C1 segment of cervical spinal cord (tissue), 14 donors: ENCODE data around the gene DUSP8.
A peak's percentile ranks its signal among the peaks of the same experiment; 100 is the strongest.
"Not testable (repeated sequence)": the region's sequence is repeated elsewhere in the genome, so short reads cannot be mapped to it uniquely, and the experiment has no call there.

Experiments used
- DNase-seq, 14 donors: peaks; one replicate each; lab custom pipeline; 2025; lab: John Stamatoyannopoulos, UW

Gene DUSP8, protein sequence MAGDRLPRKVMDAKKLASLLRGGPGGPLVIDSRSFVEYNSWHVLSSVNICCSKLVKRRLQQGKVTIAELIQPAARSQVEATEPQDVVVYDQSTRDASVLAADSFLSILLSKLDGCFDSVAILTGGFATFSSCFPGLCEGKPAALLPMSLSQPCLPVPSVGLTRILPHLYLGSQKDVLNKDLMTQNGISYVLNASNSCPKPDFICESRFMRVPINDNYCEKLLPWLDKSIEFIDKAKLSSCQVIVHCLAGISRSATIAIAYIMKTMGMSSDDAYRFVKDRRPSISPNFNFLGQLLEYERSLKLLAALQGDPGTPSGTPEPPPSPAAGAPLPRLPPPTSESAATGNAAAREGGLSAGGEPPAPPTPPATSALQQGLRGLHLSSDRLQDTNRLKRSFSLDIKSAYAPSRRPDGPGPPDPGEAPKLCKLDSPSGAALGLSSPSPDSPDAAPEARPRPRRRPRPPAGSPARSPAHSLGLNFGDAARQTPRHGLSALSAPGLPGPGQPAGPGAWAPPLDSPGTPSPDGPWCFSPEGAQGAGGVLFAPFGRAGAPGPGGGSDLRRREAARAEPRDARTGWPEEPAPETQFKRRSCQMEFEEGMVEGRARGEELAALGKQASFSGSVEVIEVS

DNA sequence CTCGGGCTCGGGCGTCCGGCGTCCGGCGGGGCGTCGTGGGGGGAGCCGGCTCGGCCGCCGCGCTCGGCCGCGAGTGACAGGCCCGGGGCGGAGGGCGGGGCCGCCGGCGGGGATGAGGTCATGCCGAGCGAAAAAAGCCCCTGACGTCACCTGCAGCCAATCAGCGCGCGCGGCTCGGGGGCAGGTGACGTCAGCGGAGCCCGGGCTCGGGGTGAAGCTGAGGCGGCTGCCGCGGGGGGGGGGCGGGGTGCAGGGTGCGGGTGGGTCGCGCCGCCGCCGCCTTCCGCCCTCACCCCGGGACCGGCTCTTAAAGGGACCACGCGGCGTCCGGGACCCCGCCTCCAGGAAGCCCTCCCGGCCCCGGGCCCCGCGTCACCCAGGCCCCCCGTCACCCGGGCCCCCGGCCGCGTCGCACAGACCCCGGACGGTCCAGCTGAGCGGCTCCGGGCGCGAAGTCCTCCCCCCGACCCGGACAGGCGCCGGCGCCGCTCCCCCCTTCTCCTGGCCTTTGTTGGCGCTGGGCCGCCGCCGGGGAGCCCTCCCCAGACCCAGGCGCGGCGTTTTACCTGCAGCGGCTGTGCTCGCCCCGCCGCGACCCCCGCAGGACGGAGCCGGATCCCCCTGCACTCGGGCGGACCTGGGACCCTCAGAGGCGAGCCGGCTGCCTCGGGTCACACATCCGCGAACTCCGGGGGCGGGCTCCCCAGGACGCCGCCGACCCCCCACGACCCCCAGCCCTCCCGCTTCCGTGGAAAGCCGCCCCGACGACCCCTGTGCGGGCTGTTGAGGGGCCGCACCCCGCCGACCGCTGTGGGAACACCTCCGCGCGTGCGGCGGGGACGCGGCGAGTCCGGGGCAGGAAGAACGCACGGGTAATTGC is at the start of gene DUSP8:
TSS of gene DUSP8 (minus strand) at position 75 of the 880 bp plus-strand sequence. CDS start 6,445 bp downstream, outside the sequence.
- peak in 12 of 14 donors; percentile 66 to 89 (median 80) for DNase-seq

DNA sequence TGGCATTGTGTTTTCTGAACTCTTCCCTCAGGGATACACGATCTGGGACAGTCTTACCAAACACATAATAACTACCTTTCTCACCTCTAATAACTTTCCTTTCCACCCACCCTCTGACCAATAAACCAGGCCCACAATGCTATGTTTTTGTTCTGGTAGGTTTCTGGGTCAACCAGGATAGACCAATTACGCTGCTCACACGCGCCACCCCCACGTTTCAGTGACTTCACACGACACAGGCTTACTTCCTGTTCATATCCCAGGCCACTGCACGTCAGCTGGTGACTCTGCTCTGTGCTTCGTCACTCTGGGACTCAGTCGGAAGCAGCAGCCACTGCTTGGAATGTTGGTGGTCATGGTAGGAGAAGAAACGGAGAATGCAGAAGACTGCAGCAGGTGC is 47.4 kb upstream of the DUSP8 start:
- no peak for DNase-seq

DNA sequence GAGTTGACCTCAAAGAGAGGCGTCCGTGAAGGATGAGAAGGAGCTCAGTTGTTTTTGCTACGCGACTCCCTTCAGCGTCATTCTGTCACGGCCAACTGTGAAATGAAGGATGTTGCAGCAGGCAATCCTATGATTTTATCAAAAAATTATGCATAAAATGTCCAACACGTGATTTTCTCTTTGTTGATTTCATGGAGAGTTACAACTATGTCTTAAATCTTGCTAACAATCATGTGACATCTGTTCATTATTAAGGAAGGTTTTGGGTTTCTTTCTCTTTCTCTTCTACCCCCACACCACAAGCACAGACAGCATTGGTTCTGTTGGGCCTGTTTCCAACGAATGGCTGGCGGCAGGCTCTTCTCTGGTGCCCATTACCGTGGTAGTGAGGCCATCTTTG is 46.2 kb upstream of the DUSP8 start:
- DNase-seq, result no peak

DNA sequence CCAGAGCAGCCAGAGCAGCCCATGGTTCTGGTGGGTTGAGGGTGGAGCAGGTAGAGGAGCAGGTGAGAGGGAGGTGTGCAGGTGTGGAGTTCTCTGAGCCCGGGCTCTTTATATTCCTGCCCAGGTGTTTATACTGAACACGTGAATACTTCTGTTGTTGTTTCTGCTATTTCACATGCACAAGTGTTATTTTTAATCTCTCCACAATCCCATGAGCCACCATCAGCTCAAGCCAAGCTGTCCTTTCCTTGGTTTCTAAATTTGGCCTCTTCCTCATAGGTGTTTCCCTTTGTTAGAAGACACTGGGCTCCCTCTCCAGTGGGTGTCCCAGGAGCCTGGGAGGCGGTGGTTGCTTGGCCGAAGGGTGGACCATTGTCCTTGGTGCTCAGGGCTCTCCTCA is 36.3 kb upstream of the DUSP8 start, which contains the start of gene KRTAP5-3:
TSS of gene KRTAP5-3 (minus strand) at position 101 of the 400 bp plus-strand sequence. CDS start at position 23, 78 bp downstream.
- no peak for DNase-seq

DNA sequence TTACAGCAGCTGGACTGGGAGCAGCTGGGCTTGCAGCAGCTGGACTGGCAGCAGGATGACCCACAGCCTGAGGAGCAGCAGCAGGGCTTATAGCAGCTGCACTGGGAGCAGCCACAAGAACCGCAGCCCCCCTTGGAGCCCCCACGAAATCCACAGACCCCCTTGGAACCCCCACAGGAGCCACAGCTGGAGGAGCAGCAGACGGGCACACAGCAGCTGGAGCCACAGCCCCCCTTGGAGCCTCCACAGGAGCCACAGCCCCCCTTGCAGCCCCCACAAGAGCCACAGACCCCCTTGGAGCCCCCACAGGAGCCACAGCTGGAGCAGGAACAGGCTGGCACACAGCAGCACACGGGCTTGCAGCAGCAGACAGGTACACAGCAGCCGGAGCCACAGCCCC is 35.8 kb upstream of the DUSP8 start:
- DNase-seq, result not testable (repeated sequence)

DNA sequence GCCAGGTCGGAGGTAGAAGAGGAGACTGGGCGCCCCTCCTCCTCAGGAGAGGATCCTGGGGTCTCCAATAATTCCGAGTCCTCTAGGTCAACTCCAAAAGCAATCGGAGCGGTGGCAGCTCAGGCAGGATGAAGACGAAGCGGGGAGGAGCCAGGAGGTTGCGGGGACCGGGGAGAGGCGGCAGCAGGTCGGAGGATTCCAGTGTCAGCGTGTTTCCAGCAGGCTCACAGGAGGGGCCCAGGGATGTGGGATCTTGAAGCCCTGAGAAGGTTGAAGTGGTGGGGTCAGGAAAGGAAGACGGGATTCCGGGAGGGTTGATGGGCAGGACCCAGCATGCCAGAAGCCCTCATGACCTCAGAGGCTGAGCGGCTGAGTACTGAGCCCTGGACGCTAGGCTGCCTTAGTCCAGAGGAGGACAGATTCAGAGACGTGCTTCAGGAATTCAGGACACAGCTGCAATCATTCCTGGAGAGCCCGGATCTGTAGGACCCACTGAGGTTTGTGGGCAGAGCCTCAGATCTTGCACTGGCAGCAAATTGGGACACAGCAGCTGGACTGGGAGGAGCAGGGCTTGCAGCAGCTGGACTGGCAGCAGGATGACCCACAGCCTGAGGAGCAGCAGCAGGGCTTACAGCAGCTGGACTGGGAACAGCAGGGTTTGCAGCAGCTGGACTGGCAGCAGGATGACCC is 35.2 kb upstream of the DUSP8 start:
- not testable (repeated sequence) for DNase-seq

DNA sequence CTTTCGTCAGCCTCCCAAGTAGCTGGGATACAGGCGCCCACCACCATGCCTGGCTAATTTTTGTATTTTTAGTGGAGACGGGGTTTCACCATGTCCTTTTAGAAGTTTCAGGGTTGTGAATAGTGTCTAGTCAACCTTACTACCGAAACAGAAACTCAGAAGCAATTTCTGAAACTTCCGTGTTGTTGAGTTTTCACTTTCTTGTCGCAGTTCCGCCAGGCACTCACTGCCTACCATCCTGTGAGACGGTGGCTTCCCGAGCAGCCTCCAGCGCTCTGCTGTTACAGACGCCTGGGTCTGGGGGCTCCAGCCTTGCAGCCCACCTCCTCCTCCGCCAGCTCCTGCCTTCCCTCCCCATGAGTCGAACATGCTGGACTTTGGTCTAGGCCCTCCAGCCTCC is 33.9 kb upstream of the DUSP8 start:
- DNase-seq, result not testable (repeated sequence)

DNA sequence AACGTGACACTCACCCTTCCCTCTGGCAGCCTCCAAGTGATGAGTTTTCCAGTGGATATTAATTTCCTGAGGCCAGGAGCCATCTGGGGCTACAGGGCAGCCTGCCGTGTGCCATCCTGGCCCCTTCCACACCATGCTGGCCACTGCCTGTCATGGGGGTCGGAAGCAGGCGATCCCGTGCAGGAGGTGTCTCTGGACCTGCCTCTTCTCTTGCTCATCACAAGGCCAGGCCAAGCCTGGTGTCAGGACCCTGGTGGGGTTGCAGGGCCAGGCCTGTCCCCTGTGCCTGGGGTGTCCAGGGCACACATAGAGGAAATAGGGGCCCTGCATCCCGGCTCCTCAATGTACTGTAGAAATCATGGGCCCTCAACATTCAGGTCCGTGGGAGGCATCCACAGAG is 32.6 kb upstream of the DUSP8 start:
- DNase-seq, result no peak

DNA sequence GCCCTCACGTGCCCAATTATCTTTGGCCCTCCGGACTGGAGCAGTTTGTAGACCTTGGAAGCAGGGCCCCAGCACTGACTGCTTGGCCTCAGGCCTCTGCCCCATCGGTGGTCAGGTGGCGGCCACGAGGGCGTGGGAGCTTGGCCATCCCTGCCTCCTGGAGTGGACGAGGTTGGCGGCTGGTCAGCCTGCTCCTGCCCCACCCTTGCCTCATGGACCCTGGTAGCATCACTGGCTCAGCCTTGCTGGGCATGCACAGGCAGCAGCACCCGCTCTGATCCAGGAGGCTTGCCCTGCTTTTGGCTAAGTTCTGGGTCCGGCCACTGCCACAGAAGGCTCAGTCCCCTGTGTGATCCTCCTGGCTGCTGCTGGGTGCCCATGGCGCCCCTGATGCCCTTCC is 32.1 kb upstream of the DUSP8 start:
- DNase-seq, result no peak

DNA sequence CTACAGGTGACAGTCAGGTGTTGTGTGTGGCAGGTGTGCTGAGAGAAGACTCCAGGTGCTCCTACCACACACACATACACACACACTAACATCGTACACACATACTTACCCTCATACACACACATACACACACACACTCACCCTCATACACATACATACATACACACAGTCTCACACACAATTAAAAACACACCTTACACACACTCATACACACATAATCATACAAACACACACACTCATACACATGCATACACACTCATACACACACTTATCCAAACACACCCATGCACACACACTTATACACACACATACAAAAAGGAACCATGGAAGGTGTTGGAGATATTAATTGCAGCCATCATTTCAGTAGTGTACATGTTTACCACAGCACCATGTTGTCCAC is 31.6 kb upstream of the DUSP8 start:
- no peak for DNase-seq

DNA sequence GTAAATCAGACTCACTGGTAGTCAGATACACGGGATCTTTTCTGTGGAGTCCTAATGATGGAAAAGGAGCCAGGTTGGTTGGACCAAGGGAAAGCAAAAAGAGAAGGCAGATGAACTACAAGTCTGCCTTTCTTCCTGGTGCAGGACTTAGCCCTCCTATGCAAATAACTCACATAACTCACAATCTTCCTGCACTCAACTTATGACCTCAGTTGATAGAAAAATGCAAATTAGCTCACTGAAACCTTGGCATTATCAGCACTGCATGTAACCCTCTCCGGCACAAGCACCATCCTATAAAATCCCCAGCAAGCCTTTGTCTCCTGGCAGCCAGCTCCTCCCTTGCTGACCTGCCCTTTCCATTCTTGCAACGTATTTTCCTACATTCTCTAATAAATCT is 29.6 kb upstream of the DUSP8 start:
- DNase-seq, result not testable (repeated sequence)

DNA sequence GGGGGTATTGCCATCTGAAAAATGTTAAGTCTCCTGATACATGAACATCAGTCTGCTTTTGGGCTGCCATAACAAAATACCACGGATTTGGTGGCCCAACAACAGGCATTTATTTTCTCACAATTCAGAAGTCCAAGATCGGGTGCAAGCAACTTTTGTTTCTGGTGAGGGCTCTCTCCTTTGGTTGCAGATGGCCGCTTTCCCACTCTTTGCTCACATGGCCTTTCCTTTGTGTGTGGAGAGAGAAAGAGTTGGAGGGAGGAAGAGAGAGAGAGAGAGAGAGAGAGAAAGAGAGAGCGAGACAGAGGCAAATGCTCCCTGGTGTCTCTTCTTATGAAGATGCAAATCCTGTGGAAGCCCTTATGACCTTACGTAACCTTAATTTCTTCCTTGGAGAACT is 28.6 kb upstream of the DUSP8 start:
- DNase-seq, result peak in 4 of 14 donors; percentile 3 to 39 (median 10)

DNA sequence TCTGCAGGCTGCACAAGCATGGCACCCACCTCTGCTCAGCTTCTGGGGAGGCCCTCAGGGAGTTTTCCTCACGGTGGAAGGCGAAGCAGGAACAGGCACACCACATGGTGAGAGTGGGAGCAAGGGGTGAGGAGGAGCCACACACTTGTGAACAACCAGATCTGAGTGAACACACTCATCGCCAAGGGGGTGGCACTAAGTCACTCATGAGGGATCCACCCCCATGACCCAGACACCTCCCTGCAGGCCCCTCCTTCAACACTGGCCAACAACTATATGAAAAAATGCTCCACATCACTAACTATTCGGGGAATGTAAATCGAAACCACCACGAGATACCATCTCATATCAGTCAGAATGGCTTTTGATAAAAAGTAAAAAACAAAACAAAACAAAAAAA is 26.7 kb upstream of the DUSP8 start:
- DNase-seq, result no peak

DNA sequence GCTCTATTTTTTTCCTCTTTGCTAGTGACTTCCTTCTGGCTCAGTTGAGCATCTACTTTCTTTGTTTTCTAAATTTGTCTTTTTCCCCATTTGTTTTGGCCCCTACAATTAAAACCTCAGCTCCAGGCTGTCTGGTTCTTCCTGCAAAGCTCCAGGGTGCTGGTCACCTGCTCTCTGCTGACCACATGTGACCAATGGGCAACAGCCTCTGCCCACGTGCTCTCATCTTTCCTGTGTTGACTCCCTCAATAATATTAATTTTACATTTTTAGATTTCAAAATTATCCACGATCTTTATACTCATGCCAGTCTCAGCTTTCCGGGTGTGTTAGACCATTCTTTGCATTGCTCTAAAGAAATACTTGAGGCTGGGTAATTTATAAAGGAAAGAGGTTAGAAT is 26.3 kb upstream of the DUSP8 start:
- not testable (repeated sequence) for DNase-seq

DNA sequence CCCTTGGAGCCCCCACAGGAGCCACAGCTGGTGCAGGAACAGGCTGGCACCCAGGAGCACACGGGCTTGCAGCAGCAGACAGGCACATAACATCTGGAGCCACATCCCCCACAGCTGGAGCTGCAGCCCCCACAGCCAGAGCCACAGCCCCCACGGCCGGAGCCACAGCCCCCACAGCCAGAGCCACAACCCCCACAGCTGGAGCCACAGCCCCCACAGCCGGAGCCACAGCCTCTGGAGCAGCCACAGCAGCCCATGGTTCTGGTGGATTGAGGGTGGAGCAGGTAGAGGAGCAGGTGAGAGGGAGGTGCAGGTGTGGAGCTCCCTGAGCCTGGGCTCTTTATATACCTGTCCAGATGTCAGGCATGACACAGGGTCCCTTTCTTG is 25.9 kb upstream of the DUSP8 start, which contains the start of gene KRTAP5-2:
TSS of gene KRTAP5-2 (minus strand) at position 301 of the 387 bp plus-strand sequence. CDS start at position 257, 44 bp downstream.
- no peak for DNase-seq

DNA sequence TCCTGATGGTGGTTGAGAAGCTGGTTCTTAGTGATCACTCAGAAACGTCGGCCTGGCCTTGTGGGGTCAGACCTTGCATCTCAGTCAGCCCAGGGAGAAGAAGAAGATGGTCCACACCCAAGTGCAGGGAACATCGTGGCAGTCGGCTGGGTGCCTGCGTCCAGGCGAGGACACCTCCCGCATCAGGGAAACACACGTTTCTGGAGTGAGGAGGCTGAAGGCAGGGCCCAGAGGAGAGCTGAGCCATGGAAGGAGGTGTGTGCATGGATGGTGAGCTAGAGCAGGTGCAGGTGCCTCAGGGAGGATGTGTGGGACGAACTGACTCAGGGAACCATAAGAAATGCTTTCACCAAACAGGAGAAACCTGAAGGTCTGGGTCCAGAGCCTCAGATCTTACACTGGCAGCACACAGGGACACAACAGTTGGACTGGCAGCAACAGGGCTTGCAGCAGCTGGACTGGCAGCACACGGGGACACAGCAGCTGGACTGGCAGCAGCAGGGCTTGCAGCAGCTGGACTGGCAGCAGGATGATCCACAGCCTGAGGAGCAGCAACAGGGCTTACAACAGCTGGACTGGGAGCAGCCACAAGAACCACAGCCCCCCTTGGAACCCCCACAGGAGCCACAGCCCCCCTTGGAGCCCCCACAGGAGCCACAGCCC is 25.4 kb upstream of the DUSP8 start:
- no peak for DNase-seq

DNA sequence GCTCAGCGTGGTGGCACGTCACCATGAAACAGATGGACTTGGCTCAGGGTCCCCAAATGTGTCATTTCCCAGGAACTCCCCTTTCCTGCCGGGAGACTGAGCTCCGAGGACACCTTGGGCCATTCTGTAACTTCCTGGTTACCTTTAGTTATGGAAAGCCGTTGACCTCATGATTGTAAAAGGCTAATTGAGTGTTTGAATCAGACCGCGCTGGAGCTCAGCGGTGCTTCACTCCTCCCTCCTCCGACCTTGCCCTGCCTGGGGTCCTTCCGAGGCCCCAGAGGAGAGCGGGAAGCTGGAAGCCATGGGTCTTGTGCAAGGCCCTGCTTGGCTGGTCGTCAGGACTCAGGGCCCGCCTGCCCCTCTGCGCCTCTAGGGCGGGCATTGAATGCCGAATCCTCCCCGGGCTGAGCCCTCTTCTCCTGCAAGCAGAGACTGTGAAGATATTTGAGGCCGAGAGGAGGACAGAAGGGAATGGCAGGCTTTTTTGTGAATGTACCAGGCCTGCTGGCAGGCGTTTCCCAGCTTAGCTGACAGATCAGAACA is 24.6 kb upstream of the DUSP8 start:
- peak in 1 of 14 donors; percentile 68 for DNase-seq

DNA sequence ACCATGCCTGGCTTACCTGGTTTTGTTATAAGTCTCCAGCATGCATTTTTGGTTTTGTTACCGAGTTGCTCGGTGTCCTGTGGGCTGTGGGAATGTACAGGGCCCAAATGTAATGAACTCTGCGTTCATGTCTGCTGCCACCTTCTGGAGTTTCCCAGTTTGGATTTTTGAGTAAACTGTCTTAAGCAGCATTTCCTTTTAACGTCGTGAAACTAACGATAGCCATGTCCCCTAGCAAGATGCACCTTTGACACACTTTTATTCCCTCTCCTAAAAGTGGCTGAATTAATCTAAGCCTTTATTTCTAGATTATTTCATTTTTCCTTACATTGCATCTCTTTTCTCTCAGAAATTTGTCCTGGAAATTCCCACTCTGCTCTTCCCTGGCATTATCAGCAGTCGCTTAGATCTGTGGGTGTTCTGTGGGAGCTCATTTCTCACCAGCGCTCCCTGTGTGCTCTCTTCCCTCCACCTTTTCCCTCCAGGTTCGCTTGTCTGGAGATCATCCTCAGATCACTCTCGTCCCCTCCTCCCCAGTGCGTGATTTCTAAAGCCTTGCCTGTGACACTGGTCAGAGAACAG is 24.0 kb upstream of the DUSP8 start:
- DNase-seq, result peak in 1 of 14 donors; percentile 38

DNA sequence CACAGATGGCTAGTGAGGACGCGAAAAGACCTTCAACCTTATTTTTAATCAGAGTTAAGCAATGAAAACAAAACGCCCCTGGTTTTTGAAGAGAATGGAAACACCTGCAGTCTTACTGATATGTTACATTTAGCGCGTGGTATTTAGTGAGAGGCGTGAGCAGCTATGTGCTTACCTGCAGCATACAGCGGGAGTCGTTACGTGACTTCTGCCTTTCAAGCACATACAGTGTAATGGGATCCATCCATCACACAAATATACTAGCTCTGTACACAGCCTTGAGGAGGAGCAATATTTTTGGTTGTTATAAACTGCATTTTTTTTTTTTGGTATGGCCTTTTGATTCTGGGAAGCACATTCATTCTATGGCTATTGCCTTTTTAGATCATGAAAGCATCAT is 20.6 kb upstream of the DUSP8 start:
- no peak for DNase-seq

DNA sequence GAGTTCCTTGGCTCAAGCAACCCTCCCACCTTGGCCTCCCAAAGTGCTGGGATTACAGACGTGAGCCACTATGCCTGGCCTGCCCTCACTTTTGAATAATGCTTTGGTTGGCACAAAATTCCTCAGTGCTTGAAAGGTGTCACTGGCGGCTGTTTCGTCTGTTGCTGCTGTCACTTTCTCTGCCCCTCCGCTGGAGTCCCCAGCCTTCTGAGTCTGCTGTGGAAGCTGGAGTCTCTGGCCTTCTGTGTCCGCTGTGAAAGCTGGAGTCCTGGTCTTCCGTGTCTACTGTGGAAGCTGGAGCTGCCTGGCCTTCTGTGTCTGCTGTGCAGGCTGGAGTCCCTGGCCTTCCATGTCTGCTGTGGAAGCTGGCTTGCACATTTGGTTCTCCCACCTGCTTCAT is 17.9 kb upstream of the DUSP8 start:
- DNase-seq, result no peak
